ENCODE results near the gene LAPTM4A. TPM values are rescaled to one million over a fixed set of nuclear protein-coding genes. Genes with fewer than 3 reads are reported as not detected.

Gene LAPTM4A
- total RNA-seq, 1 donor from 2014 or later, result 126 TPM

GRCh38 chr2:20021405-20022009 is 29.9 kb downstream of the LAPTM4A start:
- DNase-seq (ENCODE audit: low read depth in 2 of 2), result no peak

GRCh38 chr2:20019747-20020146 is 31.7 kb downstream of the LAPTM4A start:
- DNase-seq (ENCODE audit: low read depth in 2 of 2), result no peak

- peak in 1 of 2 donors; percentile 43 for DNase-seq (ENCODE audit: low read depth in 2 of 2)
Observed at GRCh38 chr2:20018601-20019152, 32.8 kb downstream of the LAPTM4A start.

GRCh38 chr2:20016346-20016745 is 35.1 kb downstream of the LAPTM4A start:
- no peak for DNase-seq (ENCODE audit: low read depth in 2 of 2)

GRCh38 chr2:20015482-20016083 is 35.8 kb downstream of the LAPTM4A start:
- DNase-seq (ENCODE audit: low read depth in 2 of 2), result peak; percentile 69 to 74

- DNase-seq (ENCODE audit: low read depth in 2 of 2), result peak; percentile 16 to 38
Observed at GRCh38 chr2:20013126-20013849, 38.1 kb downstream of the LAPTM4A start.

GRCh38 chr2:20012282-20013125 is 38.9 kb downstream of the LAPTM4A start, which contains the start of gene MATN3:
Gene MATN3, minus strand, starts transcription at chr2:20012668. Its CDS starts 37 bp downstream, at chr2:20012631.
- peak in 1 of 2 donors; percentile 19 for DNase-seq (ENCODE audit: low read depth in 2 of 2)

GRCh38 chr2:20012032-20012281 is 39.5 kb downstream of the LAPTM4A start:
- no peak for DNase-seq (ENCODE audit: low read depth in 2 of 2)

GRCh38 chr2:20011276-20012031 is 40.0 kb downstream of the LAPTM4A start:
- DNase-seq (ENCODE audit: low read depth in 2 of 2), result no peak

GRCh38 chr2:20008703-20009102 is 42.7 kb downstream of the LAPTM4A start:
- no peak for DNase-seq (ENCODE audit: low read depth in 2 of 2)

- no peak for DNase-seq (ENCODE audit: low read depth in 2 of 2)
Observed at GRCh38 chr2:20005891-20006470, 45.4 kb downstream of the LAPTM4A start.

- DNase-seq (ENCODE audit: low read depth in 2 of 2), result no peak
Observed at GRCh38 chr2:20005067-20005627, 46.3 kb downstream of the LAPTM4A start.

- DNase-seq (ENCODE audit: low read depth in 2 of 2), result no peak
Observed at GRCh38 chr2:20001361-20001863, 50.0 kb downstream of the LAPTM4A start.

- no peak for DNase-seq (ENCODE audit: low read depth in 2 of 2)
Observed at GRCh38 chr2:19993731-19994130, 57.7 kb downstream of the LAPTM4A start.

- no peak for DNase-seq (ENCODE audit: low read depth in 2 of 2)
Observed at GRCh38 chr2:19991895-19992294, 59.5 kb downstream of the LAPTM4A start.

- no peak for DNase-seq (ENCODE audit: low read depth in 2 of 2)
Observed at GRCh38 chr2:19990416-19990728, 61.1 kb downstream of the LAPTM4A start.

- DNase-seq (ENCODE audit: low read depth in 2 of 2), result peak; percentile 46 to 67
Observed at GRCh38 chr2:19989667-19990415, 61.6 kb downstream of the LAPTM4A start, which contains the start of gene WDR35. Gene WDR35, minus strand, starts transcription at chr2:19990105. Its CDS starts 90 bp downstream, at chr2:19990015.

GRCh38 chr2:19989342-19989666 is 62.1 kb downstream of the LAPTM4A start:
- DNase-seq (ENCODE audit: low read depth in 2 of 2), result no peak

GRCh38 chr2:19988600-19988999 is 62.8 kb downstream of the LAPTM4A start:
- peak in 1 of 2 donors; percentile 4 for DNase-seq (ENCODE audit: low read depth in 2 of 2)

Data from lung microvascular endothelial cell (primary cell).